Activated CD4-positive, alpha-beta T cell treated with anti-CD3 and anti-CD28 coated beads, Interleukin-2, amount 10 ng/mL, durations not matched to agents 24 days and 14 days (primary cell): ENCODE measurements around the gene ZNF615. TPM values are rescaled to one million over a fixed set of nuclear protein-coding genes. Genes with fewer than 3 reads are reported as not detected.
"Not testable (repeated sequence)": the region's sequence is repeated elsewhere in the genome, so short reads cannot be mapped to it uniquely, and the experiment has no call there.

Source experiments
- DNase-seq: peaks from one replicate; pipeline ENCODE4 v3.0.0; 2022
- H3K27ac Mint-ChIP-seq: one replicate; pipeline ENCODE4 v1.8.0; 2022; ENCODE audit warnings: mild to moderate bottlenecking, mixed read lengths
- H3K27me3 Mint-ChIP-seq: one replicate; pipeline ENCODE4 v1.8.0; 2022; ENCODE audit warnings: mixed read lengths
- H3K36me3 Mint-ChIP-seq: one replicate; pipeline ENCODE4 v1.8.0; 2022; ENCODE audit warnings: low read depth, mild to moderate bottlenecking, mixed read lengths
- H3K4me1 Mint-ChIP-seq: one replicate; pipeline ENCODE4 v1.8.0; 2021; ENCODE audit warnings: mixed read lengths
- H3K4me3 Mint-ChIP-seq: one replicate; pipeline ENCODE4 v1.8.0; 2022; ENCODE audit warnings: mild to moderate bottlenecking, moderate library complexity, mixed read lengths
- H3K9me3 Mint-ChIP-seq: one replicate; pipeline ENCODE4 v1.8.0; 2021; ENCODE audit warnings: mixed read lengths
- intact Hi-C: fragments of 100-400 bp; cut with micrococcal nuclease; formaldehyde crosslinking; loops from one replicate; pipeline ENCODE4 v1.15.1; 2023
- total RNA-seq: library from RNA; stranded (reverse); gene quantifications from 2 replicates; pipeline ENCODE4 v1.2.3, GENCODE V29; 2022

ZNF615 gene
- total RNA-seq, 1 donor from 2014 or later, result 6.9 TPM

DNA sequence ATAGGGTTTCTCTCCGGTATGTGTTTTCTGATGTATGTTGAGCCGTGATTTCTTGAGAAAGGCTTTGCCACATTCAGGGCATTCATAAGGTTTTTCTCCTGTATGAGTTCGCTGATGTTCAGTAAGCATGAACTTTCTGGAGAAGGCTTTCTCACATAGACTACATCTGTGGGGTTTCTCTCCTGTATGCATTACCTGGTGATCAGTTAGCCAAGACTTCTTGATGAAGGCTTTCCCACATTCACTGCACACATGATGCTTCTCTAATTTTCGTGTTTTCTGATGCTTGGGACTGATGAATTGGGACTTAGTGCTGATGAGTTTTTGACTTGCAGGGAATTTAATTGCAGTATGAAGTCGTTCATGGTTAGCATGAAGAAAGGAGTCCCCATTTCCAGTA lies 42.4 kb downstream of the ZNF615 start:
- H3K4me3 Mint-ChIP-seq, result no peak overlapping the region
- no peaks in the 10 kb centered on the region for H3K4me1 Mint-ChIP-seq
- no peak overlapping the region for H3K27ac Mint-ChIP-seq
- H3K27me3 Mint-ChIP-seq, result no peaks in the 10 kb centered on the region
- H3K36me3 Mint-ChIP-seq, result peaks cover 68% of the 10 kb centered on the region
- intact Hi-C loops, result no loop called here
- no peak for DNase-seq
- peaks cover 55% of the 10 kb centered on the region for H3K9me3 Mint-ChIP-seq

DNA sequence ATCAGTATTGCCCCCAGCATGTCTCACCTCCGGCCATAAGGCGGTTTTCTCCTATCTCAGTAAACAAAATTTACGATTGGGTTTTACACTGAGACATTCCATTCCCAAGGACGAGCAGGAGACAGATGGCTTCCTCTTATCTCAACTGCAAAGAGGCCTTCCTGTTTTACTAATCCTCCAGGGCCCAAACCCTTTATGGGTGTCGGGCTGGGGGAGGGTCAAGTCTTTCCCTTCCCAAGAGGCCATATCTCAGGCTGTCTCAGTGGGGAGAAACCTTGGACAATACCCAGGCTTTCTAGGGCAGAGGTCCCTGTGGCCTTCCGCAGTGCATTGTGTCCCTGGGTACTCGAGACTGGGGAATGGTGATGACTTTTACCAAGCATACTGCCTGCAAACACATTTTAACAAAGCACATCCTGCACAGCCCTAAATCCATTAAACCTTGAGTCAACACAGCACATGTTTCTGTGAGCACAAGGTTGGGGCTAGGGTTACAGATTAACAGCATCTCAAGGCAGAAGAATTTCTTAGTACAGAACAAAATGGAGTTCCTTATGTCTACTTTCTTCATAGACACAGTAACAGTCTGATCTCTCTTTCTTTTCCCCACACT lies 47.3 kb downstream of the ZNF615 start:
- H3K36me3 Mint-ChIP-seq, result peaks cover 34% of the 10 kb centered on the region
- DNase-seq, H3K4me3 Mint-ChIP-seq, H3K27ac Mint-ChIP-seq, H3K27me3 Mint-ChIP-seq, intact Hi-C loops, H3K4me1 Mint-ChIP-seq: not testable (repeated sequence)
- H3K9me3 Mint-ChIP-seq, result peaks cover 66% of the 10 kb centered on the region

DNA sequence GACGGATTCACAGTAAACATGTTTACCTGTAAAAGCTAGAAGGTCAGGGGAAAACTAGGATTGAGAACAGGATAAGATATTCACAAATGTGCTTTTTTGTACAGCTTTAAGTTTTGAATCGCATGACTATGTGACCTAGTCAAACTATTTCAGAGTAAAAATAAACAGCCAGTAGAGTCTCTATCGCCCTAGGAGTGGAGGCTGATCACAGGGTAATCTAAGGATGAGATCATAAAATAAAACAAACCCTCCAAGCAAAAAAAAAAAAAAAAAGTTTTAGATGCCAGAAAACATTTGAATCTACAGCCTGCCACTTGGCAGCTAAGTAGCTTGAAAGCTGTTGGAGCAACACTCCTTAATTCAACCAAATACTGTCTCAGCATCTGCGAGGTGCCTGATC lies 48.2 kb downstream of the ZNF615 start:
- Mint-ChIP-seq H3K9me3 (peaks cover 62% of the 10 kb centered on the region), H3K27me3 (no peaks in the 10 kb centered on the region)
- no peak for DNase-seq

DNA sequence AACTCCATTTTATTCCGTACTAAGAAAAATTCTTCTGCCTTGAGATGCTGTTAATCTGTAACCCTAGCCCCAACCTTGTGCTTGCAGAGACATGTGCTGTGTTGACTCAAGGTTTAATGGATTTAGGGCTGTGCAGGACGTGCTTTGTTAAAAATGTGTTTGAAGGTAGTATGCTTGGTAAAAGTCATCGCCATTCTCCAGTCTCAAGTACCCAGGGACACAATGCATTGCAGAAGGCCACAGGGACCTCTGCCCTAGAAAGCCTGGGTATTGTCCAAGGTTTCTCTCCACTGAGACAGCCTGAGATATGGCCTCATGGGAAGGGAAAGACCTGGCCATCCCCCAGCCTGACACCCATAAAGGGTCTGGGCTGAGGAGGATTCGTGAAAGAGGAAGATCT lies 50.2 kb downstream of the ZNF615 start:
- H3K4me3 Mint-ChIP-seq, H3K27me3 Mint-ChIP-seq, DNase-seq, H3K27ac Mint-ChIP-seq, H3K4me1 Mint-ChIP-seq, intact Hi-C loops: not testable (repeated sequence)
- H3K9me3 Mint-ChIP-seq, result peaks cover 59% of the 10 kb centered on the region
- H3K36me3 Mint-ChIP-seq, result peaks cover 12% of the 10 kb centered on the region

More for the DNA sequence above, 48.2 kb downstream of the ZNF615 start:
- Mint-ChIP-seq H3K4me3 (no peak overlapping the region), H3K27ac (no peak overlapping the region), H3K4me1 (no peaks in the 10 kb centered on the region), H3K36me3 (peaks cover 25% of the 10 kb centered on the region)
- intact Hi-C loops, result no loop called here

- DNase-seq, result no peak
- Mint-ChIP-seq H3K4me3 (no peak overlapping the region), H3K27me3 (no peaks in the 10 kb centered on the region), H3K36me3 (peaks cover 29% of the 10 kb centered on the region), H3K9me3 (peaks cover 37% of the 10 kb centered on the region), H3K27ac (no peak overlapping the region), H3K4me1 (no peaks in the 10 kb centered on the region)
- intact Hi-C loops, result no loop called here
Observed at GRCh38 chr19:51948975-51949374, 59.0 kb downstream of the ZNF615 start.

GRCh38 chr19:51946602-51947001 lies 61.4 kb downstream of the ZNF615 start:
- Mint-ChIP-seq H3K27ac (no peak overlapping the region), H3K36me3 (peaks cover 53% of the 10 kb centered on the region), H3K27me3 (no peaks in the 10 kb centered on the region), H3K4me3 (no peak overlapping the region), H3K9me3 (peaks cover 46% of the 10 kb centered on the region), H3K4me1 (no peaks in the 10 kb centered on the region)
- intact Hi-C loops, result no loop called here
- no peak for DNase-seq

DNA sequence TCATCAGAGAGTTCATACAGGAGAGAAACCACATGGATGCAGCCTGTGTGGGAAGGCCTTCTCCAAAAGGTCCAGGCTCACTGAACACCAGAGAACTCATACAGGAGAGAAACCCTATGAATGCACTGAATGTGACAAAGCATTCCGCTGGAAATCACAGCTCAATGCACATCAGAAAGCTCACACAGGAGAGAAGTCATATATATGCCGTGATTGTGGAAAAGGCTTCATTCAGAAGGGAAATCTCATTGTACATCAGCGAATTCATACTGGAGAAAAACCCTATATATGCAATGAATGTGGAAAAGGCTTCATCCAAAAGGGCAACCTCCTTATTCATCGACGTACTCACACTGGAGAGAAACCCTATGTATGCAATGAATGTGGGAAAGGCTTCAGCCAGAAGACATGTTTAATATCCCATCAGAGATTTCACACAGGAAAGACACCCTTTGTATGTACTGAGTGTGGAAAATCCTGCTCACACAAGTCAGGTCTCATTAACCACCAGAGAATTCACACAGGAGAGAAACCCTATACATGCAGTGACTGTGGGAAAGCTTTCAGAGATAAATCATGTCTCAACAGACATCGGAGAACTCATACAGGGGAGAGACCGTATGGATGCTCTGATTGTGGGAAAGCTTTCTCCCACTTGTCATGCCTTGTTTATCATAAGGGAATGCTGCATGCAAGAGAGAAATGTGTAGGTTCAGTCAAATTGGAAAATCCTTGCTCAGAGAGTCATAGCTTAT lies 63.0 kb downstream of the ZNF615 start:
- no peak for DNase-seq
- intact Hi-C loops, result no loop called here
- Mint-ChIP-seq H3K4me3 (no peak overlapping the region), H3K27me3 (no peaks in the 10 kb centered on the region), H3K27ac (no peak overlapping the region), H3K36me3 (peaks cover 67% of the 10 kb centered on the region), H3K9me3 (peaks cover 46% of the 10 kb centered on the region), H3K4me1 (no peaks in the 10 kb centered on the region)

Other genes starting within 250 kb of the ZNF615 start
- gene FPR2, start 247.0 kb downstream of the ZNF615 start, total RNA-seq, result not detected in 2 replicates
- gene FPR3, start 213.1 kb downstream of the ZNF615 start, total RNA-seq, result not detected in 2 replicates
- gene ZNF577, start 120.3 kb downstream of the ZNF615 start, total RNA-seq, result 5.4 and 6.9 TPM in 2 replicates
- gene ZNF649, start 103.2 kb downstream of the ZNF615 start, total RNA-seq, result 10.7 and 11.0 TPM in 2 replicates
- 3.5 and 5.0 TPM in 2 replicates for gene ZNF613, start 80.7 kb downstream of the ZNF615 start, total RNA-seq
- gene ZNF350, start 21.4 kb downstream of the ZNF615 start, total RNA-seq, result 7.4 and 8.4 TPM in 2 replicates
- 11.0 and 12.7 TPM in 2 replicates for gene ZNF614, start 20.2 kb upstream of the ZNF615 start, total RNA-seq
- gene ZNF432, start 40.6 kb upstream of the ZNF615 start, total RNA-seq, result 10.8 and 13.8 TPM in 2 replicates
- gene ZNF841, start 87.6 kb upstream of the ZNF615 start, total RNA-seq, result 12.5 and 12.9 TPM in 2 replicates
- 6.1 and 7.1 TPM in 2 replicates for gene ZNF616, start 131.7 kb upstream of the ZNF615 start, total RNA-seq
- 6.3 and 6.7 TPM in 2 replicates for gene ZNF836, start 163.4 kb upstream of the ZNF615 start, total RNA-seq
- gene PPP2R1A, start 181.8 kb upstream of the ZNF615 start, total RNA-seq, result 226 and 237 TPM in 2 replicates